NCI-H524 (cell line): ENCODE data around the gene ATP1A3.
A peak's percentile ranks its signal among the peaks of the same experiment; 100 is the strongest.

Source experiments
- DNase-seq, 2 experiments: peaks; one replicate each; lab custom pipeline; 2025; lab: John Stamatoyannopoulos, UW

Gene ATP1A3

DNA sequence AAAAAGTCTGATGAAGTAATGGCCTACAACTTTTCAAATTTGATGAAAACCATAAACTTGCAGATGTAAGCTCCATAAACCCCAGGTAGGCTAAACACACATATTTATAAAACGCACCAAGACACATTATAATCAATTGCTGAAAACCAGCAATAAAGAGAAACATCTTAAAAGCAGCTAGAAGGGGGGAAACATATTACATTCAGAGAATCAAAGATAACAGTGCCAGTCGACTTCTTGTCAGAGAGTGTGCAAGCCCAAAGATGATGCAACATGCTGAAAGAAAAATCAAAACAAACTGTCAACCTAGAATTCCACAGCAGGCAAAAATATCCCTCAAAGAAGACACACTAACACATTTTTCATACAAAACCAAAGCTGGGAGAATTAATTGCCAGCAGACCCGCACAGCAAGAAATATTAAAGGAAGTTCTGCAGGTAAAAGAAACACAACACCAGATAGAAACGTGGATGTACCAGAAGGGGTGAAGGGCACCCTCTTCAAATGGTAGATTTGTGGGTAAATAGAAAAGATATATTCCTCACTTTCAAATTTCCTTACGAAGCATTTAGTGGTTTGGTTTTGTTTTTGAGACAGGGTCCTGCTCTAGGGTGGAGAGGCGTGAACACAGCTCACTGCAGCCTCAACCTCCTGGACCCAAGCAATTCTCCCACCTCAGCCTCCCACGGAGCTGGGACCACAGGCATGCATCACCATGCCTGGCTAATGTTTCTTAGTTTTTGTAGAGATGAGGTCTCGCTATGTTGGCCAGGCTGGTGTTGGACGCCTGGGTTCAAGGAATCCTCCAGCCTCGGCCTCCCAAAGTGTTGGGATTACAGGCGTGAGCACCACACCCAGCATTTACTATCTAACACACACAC lies 16.5 kb upstream of the ATP1A3 start:
- DNase-seq = no peak

DNA sequence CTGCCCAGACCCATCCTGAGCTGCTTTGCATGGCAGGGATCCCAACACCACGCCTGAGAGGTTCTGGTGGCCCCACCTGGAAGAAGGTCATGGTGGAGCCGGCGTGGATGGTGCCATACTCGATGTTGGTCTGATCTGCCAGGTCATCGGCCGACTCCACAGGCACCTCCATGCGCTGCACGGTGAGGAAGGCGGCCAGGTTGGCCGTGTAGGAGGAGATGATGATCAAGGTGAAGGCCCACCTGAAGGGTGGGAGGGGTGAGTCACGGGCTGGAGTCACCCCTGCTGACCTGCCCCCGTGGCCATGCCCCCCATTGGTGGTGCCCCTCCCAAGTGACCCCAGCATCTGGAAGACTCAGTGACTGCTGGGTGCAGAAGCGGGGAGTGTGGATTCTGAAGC lies 12.5 kb upstream of the ATP1A3 start:
- no peak for DNase-seq

DNA sequence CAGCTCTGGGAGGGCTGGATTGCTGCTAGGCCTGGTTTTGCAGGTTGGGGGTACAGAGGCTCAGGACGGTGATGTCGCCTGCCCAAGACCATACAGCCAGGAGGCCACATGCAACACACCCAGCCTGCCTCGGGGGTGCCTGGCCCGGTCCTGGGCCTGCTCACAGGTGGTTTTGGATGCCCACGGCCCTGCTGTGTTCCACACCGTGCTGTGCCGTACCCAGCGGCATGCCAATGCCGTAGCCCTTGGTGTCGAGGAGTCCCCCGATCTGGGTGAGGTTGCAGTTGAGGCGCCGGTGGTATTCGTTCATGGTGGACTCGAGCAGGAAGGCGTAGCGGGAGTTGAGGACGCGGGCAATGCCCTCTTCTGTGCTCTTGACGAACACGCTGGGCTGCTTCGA lies 11.5 kb upstream of the ATP1A3 start:
- no peak for DNase-seq

DNA sequence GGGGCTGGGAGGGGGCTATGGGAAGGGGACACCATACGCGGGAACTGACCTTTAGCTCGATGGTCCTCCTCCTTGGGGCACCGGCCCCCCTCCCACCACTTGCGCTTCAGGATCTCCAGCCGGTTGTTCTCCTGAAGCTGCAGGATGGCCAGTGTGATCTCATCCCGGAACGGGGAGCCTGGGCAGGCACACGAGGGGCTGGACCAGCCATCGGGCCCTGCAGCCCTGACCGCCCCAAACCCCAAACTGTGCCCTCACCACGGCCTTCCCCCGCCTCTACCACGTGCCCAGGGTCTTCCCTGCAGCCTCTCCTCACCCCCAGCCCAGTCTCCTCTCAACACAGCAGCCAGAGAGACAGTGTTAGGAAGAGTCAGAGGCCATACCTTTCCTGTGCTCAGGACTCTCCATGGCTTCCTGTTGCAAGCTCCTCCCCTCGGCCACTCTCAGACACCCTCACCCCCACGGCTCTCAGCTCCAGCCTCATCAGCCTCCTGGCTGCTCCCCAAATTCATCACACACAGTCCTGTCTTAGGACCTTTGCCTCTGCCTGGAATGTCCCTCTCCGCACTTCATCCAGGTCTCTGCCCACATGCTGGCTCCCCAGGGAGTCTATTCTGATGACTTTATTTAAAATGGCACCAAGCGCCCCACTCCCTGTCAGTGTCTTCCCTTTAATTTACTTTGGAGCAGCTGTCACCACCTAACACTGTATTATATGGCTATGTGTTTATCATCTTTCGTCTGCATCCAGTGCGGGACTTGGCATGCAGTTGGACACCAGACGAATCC lies 9.7 kb upstream of the ATP1A3 start:
- DNase-seq = no peak

DNA sequence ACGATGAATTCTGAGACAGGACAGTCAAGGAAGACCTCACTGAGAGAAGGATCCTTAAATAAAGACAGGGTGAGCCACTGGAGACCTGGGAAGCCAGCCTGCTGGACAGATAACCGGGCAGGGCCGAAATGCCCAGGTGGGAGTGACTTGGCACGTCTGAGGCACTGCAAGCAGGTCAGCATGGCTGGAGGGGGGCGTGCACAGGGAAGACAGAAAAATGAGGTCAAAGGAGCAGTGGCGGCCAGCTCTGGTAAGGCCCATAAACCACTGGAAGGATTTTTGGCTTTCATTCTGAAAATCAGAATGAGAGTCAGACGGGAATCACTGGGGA lies 5.8 kb upstream of the ATP1A3 start:
- no peak for DNase-seq

DNA sequence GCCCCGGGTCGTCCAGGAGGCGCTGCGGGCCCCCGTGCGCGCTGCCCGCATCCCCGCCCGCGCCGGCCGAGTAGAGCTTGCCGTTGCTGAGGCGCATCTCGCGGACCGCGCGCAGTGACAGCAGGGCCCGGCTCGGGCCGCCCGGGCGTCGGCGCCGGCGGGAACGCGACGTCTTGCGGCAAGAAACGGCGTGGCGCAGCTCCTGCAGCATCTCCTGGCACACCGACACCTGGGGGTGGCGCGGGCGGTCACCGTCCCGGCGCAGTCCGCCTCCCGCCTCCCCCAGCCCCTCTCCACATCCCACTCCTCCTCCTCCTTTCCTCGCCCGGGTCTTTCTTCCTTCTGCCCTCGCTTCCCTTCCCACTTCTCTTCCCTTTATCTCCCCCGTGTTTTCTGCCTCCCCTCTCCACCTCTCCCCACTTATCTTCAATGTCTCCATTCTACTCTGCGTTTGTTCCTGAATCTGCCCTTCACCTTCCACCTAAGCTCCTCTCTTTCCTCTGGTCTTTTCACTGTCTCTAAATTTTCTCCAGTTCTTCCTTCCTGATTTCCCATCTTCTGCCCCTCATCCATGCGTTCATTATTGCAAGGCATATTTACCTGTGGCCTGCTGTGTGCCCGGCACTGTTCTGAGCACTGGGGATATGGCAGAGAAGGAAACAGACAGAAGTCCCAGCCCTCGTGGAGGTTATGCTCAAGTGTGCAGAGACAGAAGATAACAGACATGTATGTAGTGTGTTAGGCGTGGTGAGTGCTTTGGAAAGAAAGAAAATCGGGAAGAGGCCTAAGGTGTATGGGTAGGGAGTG lies 5.2 kb upstream of the ATP1A3 start:
- DNase-seq = peak in 1 of 2 experiments; percentile 69

DNA sequence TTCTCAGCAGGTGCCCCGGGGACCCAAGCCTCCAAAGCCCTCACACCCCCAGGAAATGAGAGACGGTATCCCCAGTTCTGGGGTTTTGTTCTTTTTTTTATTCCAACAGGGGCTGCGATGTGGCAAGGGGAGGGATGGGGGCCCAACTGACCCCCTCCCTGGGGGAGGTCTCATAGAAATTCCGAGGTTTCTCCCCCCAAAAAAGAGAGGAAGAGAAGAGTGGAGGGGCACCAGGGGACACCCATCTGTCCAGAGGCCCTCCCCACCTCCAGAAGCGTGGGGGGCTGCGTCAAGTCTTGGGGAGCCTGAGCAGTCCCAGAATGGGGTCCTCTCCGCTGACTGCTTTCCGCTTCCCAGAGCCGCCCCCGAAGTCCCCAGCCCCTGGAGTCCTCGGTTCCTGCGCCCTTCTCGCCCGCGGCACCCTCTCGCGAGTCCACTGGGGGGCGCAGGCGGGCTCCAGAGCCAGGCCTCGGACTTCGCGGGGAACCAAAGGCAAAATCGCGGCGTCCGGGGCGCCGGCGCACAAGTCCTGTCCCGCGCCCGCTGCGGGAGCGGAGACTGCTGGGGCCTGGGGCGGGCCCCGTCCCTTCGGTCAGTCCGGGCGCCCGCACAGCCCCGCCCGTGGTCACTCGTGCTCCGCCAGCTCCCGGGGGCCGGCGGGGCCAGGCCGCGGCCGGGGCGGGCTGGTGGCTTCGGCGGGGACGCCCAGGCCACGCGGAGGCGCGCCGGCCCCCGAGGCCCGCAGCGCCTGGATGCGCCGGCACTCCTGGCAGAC lies 4.4 kb upstream of the ATP1A3 start:
- DNase-seq = peak; percentile 46 to 87

DNA sequence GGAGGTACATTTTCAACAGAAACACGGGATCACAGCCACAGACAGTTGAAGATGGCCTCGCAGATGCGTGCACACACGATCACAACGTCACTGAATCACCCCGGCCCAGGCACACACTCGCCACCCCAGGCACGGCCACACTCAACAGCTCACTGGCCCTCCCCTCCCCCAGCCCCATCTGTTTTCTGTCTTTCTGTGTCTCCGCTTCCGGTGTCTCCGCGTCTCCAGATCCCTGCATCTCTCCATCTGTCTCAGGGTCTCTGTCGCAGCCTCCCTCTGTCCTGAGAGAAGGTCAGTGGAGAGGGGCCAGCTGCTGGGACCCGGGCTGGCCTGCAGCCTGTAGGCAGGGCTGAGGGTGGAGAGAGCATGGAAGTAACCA lies 3.8 kb upstream of the ATP1A3 start:
- peak; percentile 98 to 99 for DNase-seq

DNA sequence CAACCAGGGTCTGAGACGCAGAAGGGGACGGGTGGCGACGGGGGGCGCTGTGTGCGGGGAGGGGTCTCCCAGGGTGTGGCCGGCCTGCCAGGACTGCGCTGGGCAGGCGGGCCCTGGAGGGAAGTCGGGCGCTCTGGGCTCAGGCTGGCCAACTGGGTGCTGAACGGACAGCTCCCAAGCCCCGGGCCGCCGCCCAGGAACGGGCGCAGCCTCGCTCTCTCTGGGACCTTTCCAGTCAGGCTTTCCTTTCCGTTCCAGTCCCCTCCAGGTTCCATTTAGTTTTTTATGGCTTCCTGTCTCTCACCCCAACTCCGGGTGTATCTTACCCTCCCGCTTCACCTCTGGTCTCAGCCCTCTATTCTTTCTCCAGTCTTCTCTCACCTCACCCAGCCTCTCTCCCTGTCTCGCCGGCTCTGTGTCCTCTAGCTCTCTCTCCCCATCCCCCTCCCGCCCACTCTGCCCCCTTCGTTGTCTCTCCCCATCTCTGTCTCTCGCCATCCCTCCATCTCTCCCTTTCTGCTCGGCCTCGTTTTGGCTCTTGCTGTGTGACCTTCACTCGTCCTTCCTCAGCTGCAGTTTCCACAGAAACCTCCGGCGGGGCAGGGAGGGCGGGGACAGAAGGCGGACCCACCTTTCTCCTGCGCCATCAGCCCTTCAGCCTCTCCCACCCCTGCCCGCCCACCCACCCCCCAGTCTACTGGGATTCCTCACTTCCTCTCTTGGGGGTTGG lies 3.3 kb upstream of the ATP1A3 start:
- DNase-seq = no peak

DNA sequence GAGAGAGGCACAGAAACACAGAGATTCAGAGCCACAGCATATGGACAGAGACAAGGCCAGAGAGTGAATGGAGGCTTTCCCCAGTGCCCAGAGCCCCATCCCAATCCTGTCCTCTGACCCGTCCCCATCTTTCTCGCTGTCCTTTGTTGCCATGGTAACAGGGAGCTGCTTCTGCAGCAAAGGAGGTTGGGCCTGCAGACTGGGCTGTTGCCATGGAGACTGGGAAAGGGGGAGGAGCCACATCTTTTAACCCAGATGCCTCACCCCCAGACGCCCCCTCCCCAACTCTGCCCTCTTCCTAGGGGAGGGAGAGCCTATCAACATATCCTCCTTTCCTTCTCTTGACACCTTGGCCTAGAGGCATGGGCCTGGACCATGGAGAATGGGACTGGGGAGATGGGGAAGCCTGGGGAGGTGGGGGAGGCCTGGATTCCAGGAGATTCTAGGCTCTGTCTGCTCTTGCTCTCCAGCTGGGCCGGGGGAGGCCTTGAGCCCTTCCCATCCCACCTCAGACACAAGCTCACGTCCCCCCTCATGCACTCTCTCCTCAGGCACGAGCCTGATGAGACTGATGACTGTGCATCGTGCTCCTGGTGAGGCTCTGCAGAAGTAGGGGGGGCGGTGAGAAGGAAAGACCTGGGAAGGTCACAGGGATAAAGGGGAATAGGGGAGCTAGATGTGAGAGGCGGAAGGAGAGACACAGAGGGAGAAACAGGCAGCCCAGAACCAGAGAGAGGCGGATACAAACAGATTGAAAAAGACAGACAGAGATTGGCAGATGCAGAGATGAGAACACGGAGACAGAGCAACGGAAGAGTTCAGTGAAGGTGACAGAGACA lies 2.1 kb upstream of the ATP1A3 start:
- DNase-seq = peak; percentile 84 to 94

DNA sequence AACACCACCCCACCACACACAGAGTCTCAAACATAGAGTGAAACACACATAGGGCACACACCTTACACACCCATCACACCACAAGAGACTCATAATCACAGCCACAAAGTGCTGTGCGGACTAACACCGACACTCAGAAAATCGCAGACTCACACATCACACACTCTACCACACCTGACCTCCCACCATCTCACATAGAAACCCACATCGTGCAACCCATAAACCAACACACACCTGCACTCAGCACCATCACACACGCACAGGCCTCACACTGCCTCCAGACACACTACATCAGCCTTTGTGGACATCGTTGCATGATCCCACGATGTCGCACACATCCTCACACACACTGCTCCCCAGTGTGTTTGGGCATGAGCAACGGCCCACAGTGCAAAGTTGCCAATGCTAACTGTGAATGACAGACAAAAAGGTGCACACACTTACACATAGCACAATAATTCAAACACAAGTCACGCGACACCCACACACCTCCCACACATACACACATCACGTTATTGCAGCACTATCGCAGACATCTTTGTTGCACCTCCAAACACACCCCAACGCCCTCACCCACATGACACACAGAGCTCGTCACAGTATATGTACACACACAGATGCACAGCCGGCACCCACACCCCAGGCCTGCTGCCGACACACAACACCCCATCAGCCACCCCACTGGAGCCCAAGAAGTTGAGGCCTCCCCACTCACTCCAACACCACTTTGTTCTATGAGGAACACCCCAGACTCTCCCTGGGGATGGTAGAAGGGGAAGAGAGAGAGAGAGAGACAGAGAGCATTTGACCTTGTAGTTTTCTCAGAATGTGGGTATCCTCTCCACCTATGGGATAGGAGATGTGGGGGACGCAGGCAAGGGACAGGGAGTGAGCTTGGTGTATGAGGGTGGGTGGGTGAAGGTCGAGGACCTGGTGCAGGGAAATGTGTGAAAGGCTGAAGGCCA lies 1.2 kb upstream of the ATP1A3 start:
- DNase-seq = no peak

DNA sequence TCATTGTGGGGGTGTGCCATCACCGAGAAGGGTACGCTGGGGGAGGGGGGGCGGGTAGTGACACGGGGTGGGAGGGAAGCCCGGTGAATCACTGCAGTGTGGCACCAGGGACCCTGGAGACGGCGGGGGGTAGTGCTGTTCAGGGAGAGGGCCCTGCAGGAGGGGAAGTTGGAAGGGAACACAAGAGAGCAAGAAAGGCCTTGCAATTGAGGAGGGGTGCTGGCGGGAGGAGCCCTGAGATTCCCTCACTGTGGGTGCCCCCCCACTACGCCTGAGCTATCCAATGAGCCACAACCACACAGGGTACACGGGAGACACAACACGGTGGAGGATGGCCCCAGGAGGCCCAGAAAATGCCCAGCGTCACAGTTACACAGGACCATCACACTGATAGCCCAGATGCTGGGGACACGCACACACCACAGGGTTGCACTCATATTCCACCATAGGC lies 516 bp upstream of the ATP1A3 start:
- DNase-seq = peak in 1 of 2 experiments; percentile 65

DNA sequence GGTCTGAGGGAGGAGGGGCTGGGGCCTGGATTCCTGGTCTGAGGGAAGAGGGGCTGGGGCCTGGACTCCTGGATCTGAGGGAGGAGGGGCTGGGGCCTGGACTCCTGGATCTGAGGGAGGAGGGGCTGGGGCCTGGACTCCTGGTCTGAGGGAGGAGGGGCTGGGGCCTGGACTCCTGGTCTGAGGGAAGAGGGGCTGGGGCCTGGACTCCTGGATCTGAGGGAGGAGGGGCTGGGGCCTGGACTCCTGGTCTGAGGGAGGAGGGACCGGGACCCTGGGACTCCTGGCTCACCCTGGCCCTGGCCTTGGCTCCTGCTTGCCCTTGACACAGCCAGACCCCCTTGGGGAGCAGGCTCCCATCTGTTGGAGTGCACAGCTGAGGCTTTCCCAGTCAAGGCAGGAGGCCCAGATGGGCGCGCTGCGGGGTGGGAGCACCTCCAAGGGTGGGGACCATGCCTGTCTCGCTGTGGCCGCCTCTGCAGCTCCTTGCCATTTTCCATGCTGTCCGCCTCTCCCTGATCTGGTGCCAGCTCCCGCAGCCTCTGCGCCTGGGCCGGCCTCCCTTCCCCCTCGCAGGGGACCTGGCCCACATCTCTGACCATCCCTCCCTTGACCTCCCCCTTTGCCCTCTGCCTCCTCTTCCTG lies 2.0 kb downstream of the ATP1A3 start:
- DNase-seq = peak; percentile 52 to 72

DNA sequence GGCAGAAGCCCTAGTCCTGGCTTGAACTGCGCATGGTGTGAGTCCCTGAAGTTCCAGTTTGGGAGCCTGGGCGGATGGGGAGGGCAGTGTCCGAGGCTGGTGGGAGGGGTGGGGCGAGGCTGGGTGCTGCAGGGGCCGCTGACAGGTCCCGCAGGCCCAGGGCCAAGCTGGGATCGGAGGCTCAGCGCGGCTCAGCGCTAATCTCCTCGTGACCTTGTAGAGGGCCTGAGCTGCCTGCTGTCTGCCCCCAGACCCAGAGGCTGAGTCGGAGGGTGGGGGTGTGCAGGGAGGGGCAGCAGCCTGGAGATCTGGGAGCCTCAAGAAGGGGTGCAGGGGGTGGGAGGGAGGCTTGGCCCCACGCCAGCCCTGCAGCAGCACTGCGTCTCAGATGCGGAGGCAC lies 3.0 kb downstream of the ATP1A3 start:
- DNase-seq = no peak

DNA sequence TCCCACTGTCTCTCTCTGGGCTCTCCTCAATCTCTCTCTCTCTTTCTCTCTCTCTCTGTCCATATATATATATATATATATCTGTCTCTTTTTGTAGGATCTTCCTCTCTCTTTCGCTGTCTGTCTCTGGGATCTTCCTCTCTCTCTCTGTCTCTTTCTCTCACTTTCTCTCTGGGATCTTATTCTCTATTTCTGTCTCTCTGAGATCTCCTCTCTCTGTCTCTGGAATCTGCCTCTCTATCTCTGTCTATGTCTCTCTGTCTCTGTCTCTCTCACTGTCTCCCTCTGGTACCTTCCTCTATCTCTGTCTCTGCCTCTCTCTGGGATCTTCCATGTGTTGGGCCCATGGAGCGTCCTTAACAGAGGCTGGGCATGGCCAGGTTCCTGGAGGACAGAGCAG lies 3.4 kb downstream of the ATP1A3 start:
- no peak for DNase-seq

DNA sequence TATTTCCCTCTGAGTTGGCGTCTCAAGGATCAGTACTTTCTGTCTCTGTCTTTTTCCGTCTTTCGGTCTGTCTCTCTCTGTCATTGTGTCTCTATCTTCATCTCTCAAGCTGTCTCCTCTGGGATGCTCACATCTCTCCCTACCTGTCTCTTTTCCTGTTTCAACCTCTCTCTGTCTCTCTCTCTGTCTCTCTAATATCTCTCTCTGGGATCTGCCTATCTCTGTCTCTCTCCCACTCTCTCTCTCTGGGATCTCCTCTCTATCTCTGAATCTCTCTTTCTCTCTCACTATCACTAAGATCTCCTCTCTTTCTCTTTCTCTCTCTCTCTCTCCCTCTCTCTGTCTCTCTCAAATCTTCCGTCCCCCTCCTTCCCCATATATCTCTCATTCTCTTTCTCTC lies 4.0 kb downstream of the ATP1A3 start:
- no peak for DNase-seq

DNA sequence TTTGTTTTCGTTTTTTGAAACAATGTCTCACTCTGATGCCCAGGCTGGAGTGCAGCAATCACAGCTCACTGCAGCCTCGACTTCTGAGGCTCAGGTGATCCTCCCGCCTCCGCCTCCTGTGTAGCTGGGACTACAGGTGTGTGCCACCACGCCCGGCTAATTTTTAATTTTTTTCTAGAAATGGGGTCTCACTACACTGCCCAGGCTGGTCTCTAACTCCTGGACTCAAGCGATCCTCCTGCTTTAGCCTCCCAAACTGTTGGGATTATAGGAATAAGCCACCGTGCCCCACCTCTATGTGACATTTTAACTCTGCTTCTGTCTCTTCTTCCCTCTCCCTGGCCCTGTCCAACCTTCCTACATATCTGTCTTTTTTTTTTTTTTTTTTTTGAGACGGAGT lies 5.1 kb downstream of the ATP1A3 start:
- no peak for DNase-seq

DNA sequence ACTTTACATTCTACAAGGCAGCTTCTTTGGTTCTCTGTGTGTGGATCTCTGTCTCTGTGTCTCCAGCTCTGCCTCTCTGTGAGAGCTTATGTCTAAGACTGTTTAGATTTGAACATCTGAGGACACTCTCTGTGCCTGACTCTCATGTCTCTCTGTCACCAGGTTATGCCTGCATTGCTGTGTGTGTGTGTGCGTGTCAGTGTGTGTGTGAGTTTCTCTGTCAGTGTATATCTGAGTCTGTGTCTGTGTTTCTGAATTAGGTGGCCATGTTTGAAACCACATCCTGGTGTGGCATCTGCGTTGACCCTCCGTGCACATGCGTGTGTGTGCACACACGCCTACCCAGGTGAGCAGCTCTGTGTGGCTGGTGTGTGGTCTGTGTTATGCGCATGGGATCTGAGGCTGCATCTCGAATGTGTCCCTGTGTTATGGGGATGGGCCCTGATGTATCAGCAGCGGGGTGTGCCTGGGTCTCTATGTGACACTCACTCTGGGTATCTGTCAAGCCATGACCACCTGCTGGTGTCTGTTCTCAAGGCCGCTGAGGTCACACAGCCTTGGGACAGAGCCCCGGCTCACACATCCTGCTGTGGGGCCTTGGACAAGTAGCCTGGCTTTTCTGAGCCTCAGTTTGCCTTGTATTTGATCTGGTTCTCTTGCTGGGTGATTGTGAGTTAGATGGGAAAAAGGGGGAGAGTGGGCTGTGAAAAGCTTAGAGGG lies 6.7 kb downstream of the ATP1A3 start:
- no peak for DNase-seq
